ENCODE data around the gene OPCML.

Gene OPCML

GRCh38 chr11:132925825-132926469 lies 606.4 kb downstream of the OPCML start:
- DNase-seq (ENCODE audit: low spot score) = no peak

GRCh38 chr11:132921597-132921996 lies 610.7 kb downstream of the OPCML start:
- DNase-seq (ENCODE audit: low spot score) = no peak

- no peak for DNase-seq (ENCODE audit: low spot score)
Measured at GRCh38 chr11:132920451-132921096, 611.7 kb downstream of the OPCML start.

- no peak for DNase-seq (ENCODE audit: low spot score)
Measured at GRCh38 chr11:132914600-132914999, 617.7 kb downstream of the OPCML start.

GRCh38 chr11:132913886-132914285 lies 618.4 kb downstream of the OPCML start:
- no peak for DNase-seq (ENCODE audit: low spot score)

- DNase-seq (ENCODE audit: low spot score) = no peak
Measured at GRCh38 chr11:132913295-132913694, 619.0 kb downstream of the OPCML start.

GRCh38 chr11:132911186-132911585 lies 621.1 kb downstream of the OPCML start:
- DNase-seq (ENCODE audit: low spot score) = no peak

GRCh38 chr11:132910011-132910760 lies 622.1 kb downstream of the OPCML start:
- no peak for DNase-seq (ENCODE audit: low spot score)

GRCh38 chr11:132909021-132909606 lies 623.2 kb downstream of the OPCML start:
- no peak for DNase-seq (ENCODE audit: low spot score)

- DNase-seq (ENCODE audit: low spot score) = no peak
Measured at GRCh38 chr11:132908414-132908810, 623.9 kb downstream of the OPCML start.

GRCh38 chr11:132907651-132908413 lies 624.5 kb downstream of the OPCML start:
- no peak for DNase-seq (ENCODE audit: low spot score)

GRCh38 chr11:132904607-132905006 lies 627.7 kb downstream of the OPCML start:
- no peak for DNase-seq (ENCODE audit: low spot score)

- DNase-seq (ENCODE audit: low spot score) = no peak
Measured at GRCh38 chr11:132904091-132904490, 628.2 kb downstream of the OPCML start.

- DNase-seq (ENCODE audit: low spot score) = no peak
Measured at GRCh38 chr11:132901638-132902471, 630.4 kb downstream of the OPCML start.

- no peak for DNase-seq (ENCODE audit: low spot score)
Measured at GRCh38 chr11:132898676-132899075, 633.6 kb downstream of the OPCML start.

- DNase-seq (ENCODE audit: low spot score) = no peak
Measured at GRCh38 chr11:132898021-132898420, 634.3 kb downstream of the OPCML start.

GRCh38 chr11:132895340-132895739 lies 637.0 kb downstream of the OPCML start:
- DNase-seq (ENCODE audit: low spot score) = no peak

GRCh38 chr11:132894606-132895005 lies 637.7 kb downstream of the OPCML start:
- DNase-seq (ENCODE audit: low spot score) = no peak

GRCh38 chr11:132892876-132893275 lies 639.4 kb downstream of the OPCML start:
- no peak for DNase-seq (ENCODE audit: low spot score)

- DNase-seq (ENCODE audit: low spot score) = no peak
Measured at GRCh38 chr11:132888226-132888625, 644.1 kb downstream of the OPCML start.

- no peak for DNase-seq (ENCODE audit: low spot score)
Measured at GRCh38 chr11:132886335-132886734, 646.0 kb downstream of the OPCML start.
